ENCODE data around the gene NRIP3.

DNA sequence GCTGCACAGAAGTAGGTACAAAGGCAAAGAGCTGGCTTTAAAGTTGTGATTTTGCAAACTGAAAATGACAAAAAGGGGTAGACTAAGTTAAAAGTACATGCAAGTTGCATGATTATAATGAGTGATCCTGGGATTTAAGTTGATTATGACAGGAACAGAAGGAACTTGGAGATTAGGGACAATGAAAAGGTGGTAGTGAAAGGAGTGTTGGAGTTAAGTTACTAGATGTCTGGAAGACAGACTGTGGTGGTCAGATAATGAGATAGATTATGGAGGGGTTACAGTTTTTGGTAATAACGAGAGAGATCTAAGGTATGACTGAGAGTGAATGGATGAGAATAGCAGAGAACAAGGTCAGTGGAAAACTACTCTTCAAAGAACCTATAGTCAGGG, 31.9 kb downstream of the NRIP3 start:
- no peak for TF ChIP-seq POLR2A (IDR thresholded peaks at IDR 0.05)
- TF ChIP-seq, protein P1, sequence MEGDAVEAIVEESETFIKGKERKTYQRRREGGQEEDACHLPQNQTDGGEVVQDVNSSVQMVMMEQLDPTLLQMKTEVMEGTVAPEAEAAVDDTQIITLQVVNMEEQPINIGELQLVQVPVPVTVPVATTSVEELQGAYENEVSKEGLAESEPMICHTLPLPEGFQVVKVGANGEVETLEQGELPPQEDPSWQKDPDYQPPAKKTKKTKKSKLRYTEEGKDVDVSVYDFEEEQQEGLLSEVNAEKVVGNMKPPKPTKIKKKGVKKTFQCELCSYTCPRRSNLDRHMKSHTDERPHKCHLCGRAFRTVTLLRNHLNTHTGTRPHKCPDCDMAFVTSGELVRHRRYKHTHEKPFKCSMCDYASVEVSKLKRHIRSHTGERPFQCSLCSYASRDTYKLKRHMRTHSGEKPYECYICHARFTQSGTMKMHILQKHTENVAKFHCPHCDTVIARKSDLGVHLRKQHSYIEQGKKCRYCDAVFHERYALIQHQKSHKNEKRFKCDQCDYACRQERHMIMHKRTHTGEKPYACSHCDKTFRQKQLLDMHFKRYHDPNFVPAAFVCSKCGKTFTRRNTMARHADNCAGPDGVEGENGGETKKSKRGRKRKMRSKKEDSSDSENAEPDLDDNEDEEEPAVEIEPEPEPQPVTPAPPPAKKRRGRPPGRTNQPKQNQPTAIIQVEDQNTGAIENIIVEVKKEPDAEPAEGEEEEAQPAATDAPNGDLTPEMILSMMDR (IDR thresholded peaks at IDR 0.05) = no peak

All from prostate gland (tissue), 2 donors.